ENCODE results near the gene BAG1. TPM values are rescaled to one million over a fixed set of nuclear protein-coding genes. Genes with fewer than 3 reads are reported as not detected.

BAG1 gene
- total RNA-seq, 1 donor from 2014 or later = 53.4 TPM

- no peak for DNase-seq (ENCODE audit: extremely low read depth, low read depth, low spot score)
Measured at GRCh38 chr9:33277484-33277883, 13.0 kb upstream of the BAG1 start.

DNA sequence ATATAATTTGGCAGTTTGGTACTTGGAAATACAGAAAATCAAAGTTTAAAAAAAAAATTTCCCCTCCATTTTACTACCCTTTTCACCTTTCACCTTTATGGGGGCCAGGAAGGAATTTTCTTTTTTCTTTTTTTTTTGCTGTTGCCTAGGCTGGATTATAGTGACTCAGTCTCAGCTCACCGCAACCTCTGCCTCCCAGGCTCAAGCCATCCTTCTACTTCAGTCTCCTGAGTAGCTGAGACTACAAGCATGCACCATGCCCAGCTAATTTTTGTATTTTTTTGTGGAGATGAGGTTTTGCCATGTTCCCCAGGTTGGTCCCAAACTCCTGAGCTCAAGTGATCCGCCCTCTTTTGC, 9.4 kb upstream of the BAG1 start:
- DNase-seq (ENCODE audit: extremely low read depth, low read depth, low spot score) = no peak

GRCh38 chr9:33273266-33273971, 8.9 kb upstream of the BAG1 start:
- no peak for DNase-seq (ENCODE audit: extremely low read depth, low read depth, low spot score)

- no peak for DNase-seq (ENCODE audit: extremely low read depth, low read depth, low spot score)
Measured at GRCh38 chr9:33272061-33272460, 7.6 kb upstream of the BAG1 start.

- DNase-seq (ENCODE audit: extremely low read depth, low read depth, low spot score) = no peak
Measured at GRCh38 chr9:33270146-33270545, 5.6 kb upstream of the BAG1 start.

DNA sequence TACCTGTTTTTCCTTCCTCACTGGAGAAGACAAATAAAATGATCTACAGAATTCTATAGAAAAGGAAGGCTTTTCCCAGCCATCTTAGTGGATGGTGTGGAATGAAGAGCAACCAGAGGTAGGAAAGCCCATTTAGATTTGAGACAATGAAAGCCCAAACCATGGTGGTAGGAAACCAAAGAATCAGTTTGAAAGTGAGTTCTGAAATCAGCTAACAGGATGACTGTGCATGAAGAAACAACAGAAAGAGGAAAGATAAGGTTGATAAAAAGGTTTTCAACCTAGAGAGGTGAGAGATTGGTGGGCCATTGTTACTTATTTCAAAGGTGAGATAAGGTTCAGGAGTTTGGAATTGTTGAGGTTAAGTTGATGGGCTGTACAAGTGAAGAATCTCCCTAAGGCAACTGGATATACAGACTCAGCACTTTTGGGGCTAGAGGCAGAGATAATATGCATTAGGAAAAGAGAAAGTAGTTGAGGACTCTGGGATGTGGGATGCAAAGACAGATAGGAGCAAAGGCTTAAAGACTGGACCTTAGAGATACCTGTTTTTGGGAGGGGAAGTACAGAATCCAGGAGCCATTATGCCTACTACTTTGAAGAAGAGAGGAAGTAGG, 2.8 kb upstream of the BAG1 start:
- no peak for DNase-seq (ENCODE audit: extremely low read depth, low read depth, low spot score)

- DNase-seq (ENCODE audit: extremely low read depth, low read depth, low spot score) = no peak
Measured at GRCh38 chr9:33265211-33265865, 830 bp upstream of the BAG1 start.

DNA sequence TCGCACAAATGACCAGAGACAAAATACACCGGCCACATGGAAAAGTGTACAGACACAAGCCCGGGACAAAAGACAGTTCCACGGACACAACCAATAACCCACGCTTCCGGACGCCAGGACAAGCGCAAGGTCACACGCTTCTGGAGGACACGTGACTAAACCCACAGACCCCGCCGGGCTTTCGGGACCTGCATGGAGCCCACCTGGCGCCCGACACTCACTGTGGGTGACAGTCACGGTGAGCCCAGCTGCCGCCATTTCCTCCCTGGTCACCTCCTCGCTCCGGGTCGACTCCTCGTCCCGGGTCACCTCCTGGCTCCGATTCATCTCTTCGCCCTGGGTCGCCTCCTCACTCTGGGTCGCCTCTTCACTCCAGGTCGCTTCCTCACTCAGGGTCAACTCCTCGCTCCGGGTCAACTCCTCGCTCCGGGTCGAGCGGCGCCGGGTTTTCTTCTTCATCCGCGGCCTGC, 470 bp downstream of the BAG1 start:
- no peak for DNase-seq (ENCODE audit: extremely low read depth, low read depth, low spot score)

GRCh38 chr9:33263131-33264002, 1.1 kb downstream of the BAG1 start:
- DNase-seq (ENCODE audit: extremely low read depth, low read depth, low spot score) = no peak

GRCh38 chr9:33260372-33260771, 4.1 kb downstream of the BAG1 start:
- DNase-seq (ENCODE audit: extremely low read depth, low read depth, low spot score) = no peak

- DNase-seq (ENCODE audit: extremely low read depth, low read depth, low spot score) = no peak
Measured at GRCh38 chr9:33257276-33257675, 7.2 kb downstream of the BAG1 start.

GRCh38 chr9:33256236-33256635, 8.3 kb downstream of the BAG1 start:
- DNase-seq (ENCODE audit: extremely low read depth, low read depth, low spot score) = no peak

GRCh38 chr9:33255471-33255870, 9.0 kb downstream of the BAG1 start:
- DNase-seq (ENCODE audit: extremely low read depth, low read depth, low spot score) = no peak

DNA sequence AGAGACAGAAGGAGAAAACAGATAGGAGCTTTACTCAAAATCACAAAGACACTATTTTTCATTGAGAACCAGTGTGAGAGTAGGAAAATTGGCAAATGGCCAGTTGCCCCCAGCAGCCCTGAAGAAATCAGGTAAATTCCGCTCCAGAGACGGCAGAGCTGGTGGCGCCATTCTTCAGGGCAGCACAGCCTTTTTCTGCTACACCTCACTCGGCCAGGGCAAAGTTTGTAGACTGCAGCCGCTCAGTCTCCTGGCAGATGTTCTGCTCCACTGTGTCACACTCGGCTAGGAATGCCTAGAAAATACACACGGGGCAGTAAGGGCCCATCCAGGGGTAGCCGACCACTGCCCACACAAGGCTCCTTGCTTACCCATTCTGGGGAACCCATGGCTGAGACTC, 9.5 kb downstream of the BAG1 start:
- DNase-seq (ENCODE audit: extremely low read depth, low read depth, low spot score) = no peak

DNA sequence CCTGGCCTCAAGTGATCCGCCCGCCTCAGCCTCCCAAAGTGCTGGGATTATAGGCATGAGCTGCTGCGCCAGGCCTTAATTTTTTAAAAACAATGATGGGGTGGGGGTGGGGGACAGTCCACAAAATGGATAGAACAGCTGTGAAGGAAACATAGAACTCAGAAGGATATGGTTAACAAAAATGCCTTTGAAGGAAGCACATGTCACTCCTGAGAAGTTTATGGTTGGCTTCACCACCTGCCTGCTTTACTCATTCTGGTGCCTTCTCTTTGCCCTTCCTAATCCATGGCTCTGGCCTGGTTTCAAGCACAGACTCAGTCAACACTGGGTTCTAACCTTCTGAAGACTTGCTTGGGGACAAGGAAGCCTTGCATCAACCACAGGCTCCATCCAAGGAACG, 10.3 kb downstream of the BAG1 start:
- no peak for DNase-seq (ENCODE audit: extremely low read depth, low read depth, low spot score)

GRCh38 chr9:33250458-33250995, 14.0 kb downstream of the BAG1 start:
- DNase-seq (ENCODE audit: extremely low read depth, low read depth, low spot score) = no peak

- DNase-seq (ENCODE audit: extremely low read depth, low read depth, low spot score) = no peak
Measured at GRCh38 chr9:33249983-33250382, 14.5 kb downstream of the BAG1 start.

- no peak for DNase-seq (ENCODE audit: extremely low read depth, low read depth, low spot score)
Measured at GRCh38 chr9:33249087-33249658, 15.3 kb downstream of the BAG1 start.

DNA sequence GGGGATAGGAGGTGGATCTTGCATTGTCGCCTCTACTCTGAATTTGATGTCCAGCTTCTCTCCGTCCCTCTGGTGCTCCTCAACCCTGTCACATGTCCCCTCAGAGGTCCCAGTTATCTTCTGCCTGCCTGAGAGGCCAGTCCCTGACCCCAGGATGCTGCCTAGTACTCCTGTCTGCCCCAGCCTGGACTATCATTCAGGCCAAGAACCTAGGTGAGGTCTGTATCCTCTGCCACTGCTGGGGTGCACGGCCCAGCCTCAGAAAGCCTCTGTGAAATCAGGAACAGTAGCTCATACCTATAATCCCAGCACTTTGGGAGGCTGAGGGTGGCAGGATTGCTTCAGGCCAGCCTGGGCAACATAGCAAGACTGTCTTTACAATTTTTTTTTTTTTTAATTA, 15.9 kb downstream of the BAG1 start:
- no peak for DNase-seq (ENCODE audit: extremely low read depth, low read depth, low spot score)

- no peak for DNase-seq (ENCODE audit: extremely low read depth, low read depth, low spot score)
Measured at GRCh38 chr9:33246269-33246860, 18.1 kb downstream of the BAG1 start.
